H9 (cell line): ENCODE measurements around the gene SYCN. TPM values are rescaled to one million over a fixed set of nuclear protein-coding genes. Genes with fewer than 3 reads are reported as not detected.

Source experiments
- DNase-seq: peaks from one replicate; pipeline ENCODE4 v3.0.0-alpha.2; 2017
- H2AFZ ChIP-seq: one replicate; pipeline ENCODE4 v1.6.1; 2013; ENCODE audit warnings: mild to moderate bottlenecking, low read length, control low read depth, moderate library complexity
- H2AK5ac ChIP-seq: 2 replicates; pipeline ENCODE4 v1.6.1; 2013; ENCODE audit warnings: low read length, control low read depth, mixed read lengths; ENCODE audit not compliant: insufficient read length
- H2BK120ac ChIP-seq: one replicate; pipeline ENCODE4 v1.6.1; 2013; ENCODE audit warnings: low read depth, mild to moderate bottlenecking, low read length, control low read depth, inconsistent platforms; ENCODE audit not compliant: poor library complexity, severe bottlenecking
- H2BK12ac ChIP-seq: 2 replicates; pipeline ENCODE4 v1.6.1; 2013; ENCODE audit warnings: low read length, control low read depth, mixed read lengths, low read depth; ENCODE audit not compliant: insufficient read length
- H2BK15ac ChIP-seq: 2 replicates; pipeline ENCODE4 v1.6.1; 2013; ENCODE audit warnings: low read depth, low read length, control low read depth
- H2BK20ac ChIP-seq: one replicate; pipeline ENCODE4 v1.6.1; 2013; ENCODE audit warnings: low read depth, mild to moderate bottlenecking, low read length, control low read depth, inconsistent platforms; ENCODE audit not compliant: poor library complexity, severe bottlenecking
- H2BK5ac ChIP-seq: 2 replicates; pipeline ENCODE4 v1.6.1; 2013; ENCODE audit warnings: low read length, control low read depth, mixed read lengths; ENCODE audit not compliant: insufficient read length
- H3K14ac ChIP-seq: 2 replicates; pipeline ENCODE4 v1.6.1; 2013; ENCODE audit warnings: low read length, control low read depth; ENCODE audit not compliant: insufficient read depth
- H3K18ac ChIP-seq: 2 replicates; pipeline ENCODE4 v1.6.1; 2013; ENCODE audit warnings: low read depth, mild to moderate bottlenecking, mixed read lengths, low read length, control low read depth; ENCODE audit not compliant: insufficient read length
- H3K23ac ChIP-seq: 2 replicates; pipeline ENCODE4 v1.6.1; 2013; ENCODE audit warnings: low read length, control low read depth, mixed read lengths, low read depth; ENCODE audit not compliant: insufficient read length
- H3K23me2 ChIP-seq: 2 replicates; pipeline ENCODE4 v1.6.1; 2013; ENCODE audit warnings: low read depth, mild to moderate bottlenecking, mixed read lengths, low read length, control low read depth; ENCODE audit not compliant: insufficient read length, poor library complexity, severe bottlenecking
- H3K27ac ChIP-seq: 2 replicates; pipeline ENCODE4 v1.5.1; 2013; ENCODE audit warnings: low read length, control low read depth, mixed read lengths, low read depth; ENCODE audit not compliant: insufficient read length
- H3K27me3 ChIP-seq: 2 replicates; pipeline ENCODE4 v1.6.1; 2013; ENCODE audit warnings: low read length, control low read depth, inconsistent platforms; ENCODE audit not compliant: insufficient read depth
- H3K4ac ChIP-seq: 2 replicates; pipeline ENCODE4 v1.6.1; 2013; ENCODE audit warnings: low read depth, mild to moderate bottlenecking, control low read depth, inconsistent platforms, low read length, moderate library complexity
- H3K4me1 ChIP-seq: 2 replicates; pipeline ENCODE4 v1.6.1; 2013; ENCODE audit warnings: low read length, control low read depth, inconsistent platforms; ENCODE audit not compliant: insufficient read depth
- H3K4me2 ChIP-seq: 2 replicates; pipeline ENCODE4 v1.6.1; 2013; ENCODE audit warnings: low read length, control low read depth, mixed read lengths; ENCODE audit not compliant: insufficient read length, insufficient read depth
- H3K56ac ChIP-seq: 2 replicates; pipeline ENCODE4 v1.6.1; 2013; ENCODE audit warnings: low read depth, mild to moderate bottlenecking, mixed read lengths, low read length, control low read depth; ENCODE audit not compliant: insufficient read length
- H3K79me1 ChIP-seq: 2 replicates; pipeline ENCODE4 v1.6.1; 2013; ENCODE audit warnings: low read depth, mild to moderate bottlenecking, moderate library complexity, low read length, control low read depth, inconsistent platforms; ENCODE audit not compliant: insufficient read depth, poor library complexity, severe bottlenecking
- H3K79me2 ChIP-seq: 2 replicates; pipeline ENCODE4 v1.6.1; 2013; ENCODE audit warnings: low read length, control low read depth, inconsistent platforms; ENCODE audit not compliant: insufficient read depth
- H3K9ac ChIP-seq: 2 replicates; pipeline ENCODE4 v1.6.1; 2013; ENCODE audit warnings: low read length, control low read depth, mixed read lengths; ENCODE audit not compliant: insufficient read length; ENCODE audit errors: extremely low read depth
- H3K9me3 ChIP-seq: one replicate; pipeline ENCODE4 v1.6.1; 2013; ENCODE audit warnings: low read depth, low read length, inconsistent platforms; ENCODE audit not compliant: control insufficient read depth
- H3T11ph ChIP-seq: one replicate; pipeline ENCODE4 v1.6.1; 2013; ENCODE audit warnings: mild to moderate bottlenecking, low read length, control low read depth, inconsistent platforms
- H4K20me1 ChIP-seq: one replicate; pipeline ENCODE4 v1.6.1; 2013; ENCODE audit not compliant: control insufficient read depth, insufficient read length, insufficient read depth
- H4K5ac ChIP-seq: 2 replicates; pipeline ENCODE4 v1.6.1; 2013; ENCODE audit warnings: low read depth, mild to moderate bottlenecking, mixed read lengths, low read length, control low read depth; ENCODE audit not compliant: insufficient read length
- H4K8ac ChIP-seq: replicated peaks from 2 replicates; pipeline ENCODE4 v1.6.1; 2013; ENCODE audit warnings: low read length, control low read depth, mixed read lengths, low read depth; ENCODE audit not compliant: insufficient read length
- H4K91ac ChIP-seq: 2 replicates; pipeline ENCODE4 v1.6.1; 2013; ENCODE audit warnings: low read depth, mild to moderate bottlenecking, moderate library complexity, mixed read lengths, low read length, control low read depth; ENCODE audit not compliant: insufficient read length
- H3K27ac Mint-ChIP-seq, 3 experiments: 2 replicates in 2 of 3; 3 replicates in 1 of 3; pipeline ENCODE4 v1.8.0; 2020 to 2021; ENCODE audit warnings: mixed read lengths in 3 of 3, mild to moderate bottlenecking in 1 of 3, moderate library complexity in 1 of 3
- H3K27me3 Mint-ChIP-seq: 2 replicates; pipeline ENCODE4 v1.8.0; 2021; ENCODE audit warnings: low read depth, mild to moderate bottlenecking, moderate library complexity, mixed read lengths
- H3K36me3 Mint-ChIP-seq, 3 experiments: 2 replicates in 2 of 3; 3 replicates in 1 of 3; pipeline ENCODE4 v1.8.0; 2020 to 2021; ENCODE audit warnings: low read depth in 3 of 3, mixed read lengths in 3 of 3; ENCODE audit not compliant: insufficient read depth in 1 of 3
- H3K4me1 Mint-ChIP-seq, 2 experiments: 2 replicates each; pipeline ENCODE4 v1.8.0; 2020; ENCODE audit warnings: mixed read lengths in 2 of 2
- H3K4me3 Mint-ChIP-seq, 2 experiments: 2 replicates in 1 of 2; 3 replicates in 1 of 2; pipeline ENCODE4 v1.8.0; 2020 to 2021; ENCODE audit warnings: mild to moderate bottlenecking in 2 of 2, mixed read lengths in 2 of 2, moderate library complexity in 1 of 2
- H3K9me3 Mint-ChIP-seq, 2 experiments: 2 replicates in 1 of 2; 3 replicates in 1 of 2; pipeline ENCODE4 v1.8.0; 2020; ENCODE audit warnings: mild to moderate bottlenecking in 2 of 2, mixed read lengths in 2 of 2, moderate library complexity in 1 of 2
- CTCF ChIP-seq: fragments of 200-600 bp; sonication (generic); conservative IDR thresholded peaks from 3 replicates; pipeline ENCODE4 v1.8.0; 2021; ENCODE audit warnings: antibody characterized with exemption, mild to moderate bottlenecking
- WGBS: extraction: QIAGEN DNeasy Blood & Tissue Kit; methylation state at CpG from one replicate; pipeline ENCODE4 v1.1.7; 2013; ENCODE audit warnings: missing lambda C conversion rate, low lambda C conversion rate, mixed read lengths; ENCODE audit not compliant: insufficient read length; ENCODE audit errors: extremely low coverage; 5-methylcytosine and 5-hydroxymethylcytosine counted together
- total RNA-seq: library from RNA; stranded (reverse); gene quantifications from 2 replicates; pipeline ENCODE4 v1.2.1, GENCODE V29; 2021

Gene SYCN
- total RNA-seq, 1 experiment from 2014 or later: not detected

GRCh38 chr19:39158646-39159260 lies 45.3 kb downstream of the SYCN start:
- H2AFZ ChIP-seq: no peak overlapping the region
- peaks cover 2% of the 10 kb centered on the region for H3K23me2 ChIP-seq
- no peaks in the 10 kb centered on the region for H3K79me1 ChIP-seq
- peaks cover 5% of the 10 kb centered on the region for H4K20me1 ChIP-seq
- DNase-seq: no peak
- no peaks in the 10 kb centered on the region for H3K9me3 ChIP-seq
- no peak overlapping the region for H4K91ac ChIP-seq
- H3K9me3 Mint-ChIP-seq: no peaks in the 10 kb centered on the region
- WGBS: no CpG with 5 or more reads among the region's 12 CpGs
- H3K4me1 Mint-ChIP-seq: peaks cover 44 to 54% of the 10 kb centered on the region in 2 experiments
- no peak overlapping the region for H2AK5ac ChIP-seq
- H4K5ac ChIP-seq: no peak overlapping the region
- H3K27me3 ChIP-seq: no peaks in the 10 kb centered on the region
- no peak overlapping the region for H2BK120ac ChIP-seq
- no peak overlapping the region for H4K8ac ChIP-seq
- no peak overlapping the region for H3K4me2 ChIP-seq
- peaks cover 4% of the 10 kb centered on the region; the same call in 1 of the 2 replicates for H3K79me2 ChIP-seq
- H3K18ac ChIP-seq: no peak overlapping the region
- no peak overlapping the region for H2BK20ac ChIP-seq
- no peak overlapping the region for H2BK5ac ChIP-seq
- H3K27ac Mint-ChIP-seq: peak overlapping the region in 1 of 3 experiments; percentile 75; a peak in 2 of 7 replicates
- no peak overlapping the region for H3K4me3 Mint-ChIP-seq
- H3K27me3 Mint-ChIP-seq: no peaks in the 10 kb centered on the region
- H3K27ac ChIP-seq: no peak overlapping the region
- no peak overlapping the region for H2BK15ac ChIP-seq
- H3K56ac ChIP-seq: no peak overlapping the region
- H2BK12ac ChIP-seq: no peak overlapping the region
- no peak overlapping the region for H3K9ac ChIP-seq
- H3T11ph ChIP-seq: no peak overlapping the region
- peaks cover 5% of the 10 kb centered on the region; the same call in 1 of the 2 replicates for H3K4me1 ChIP-seq
- H3K4ac ChIP-seq: no peak overlapping the region
- no peak overlapping the region for H3K14ac ChIP-seq
- H3K23ac ChIP-seq: no peak overlapping the region
- no peak for TF ChIP-seq CTCF
- H3K36me3 Mint-ChIP-seq: peaks cover under 1 to 11% (median 4%) of the 10 kb centered on the region in 3 experiments; a peak in 6 of 7 replicates
